PC-9 (cell line): ENCODE data around the gene PIK3CA. TPM values are rescaled to one million over a fixed set of nuclear protein-coding genes. Genes with fewer than 3 reads are reported as not detected.
A peak's percentile ranks its signal among the peaks of the same experiment; 100 is the strongest.

Experiments
- BruUV-seq: library from RNA; stranded (reverse); fragments of 400-500 nt; replicated peaks from 2 replicates; lab custom pipeline; 2021; lab: Mats Ljungman, UMichigan
- CTCF ChIA-PET: fragments of 300-600 bp; sonication (Branson Sonifier 250); formaldehyde crosslinking; loops from one replicate; lab custom pipeline; 2022; ENCODE audit warnings: antibody characterized with exemption; lab: Charles Lee
- POLR2A ChIA-PET: fragments of 300-600 bp; sonication (Branson Sonifier 250); formaldehyde crosslinking; loops from one replicate; lab custom pipeline; 2022; ENCODE audit warnings: antibody characterized with exemption; ENCODE audit not compliant: unreplicated experiment; lab: Charles Lee
- DNase-seq, 2 experiments: peaks; one replicate each; pipeline versions ENCODE4 v3.0.0 to v3.0.0-alpha.2; 2015 to 2022; ENCODE audit warnings: mixed read lengths in 1 of 2
- H2AFZ ChIP-seq: fragments of 200-600 bp; sonication (generic); 2 replicates; pipeline ENCODE4 v1.8.1; 2017; ENCODE audit warnings: antibody characterized with exemption
- H3F3A ChIP-seq: fragments of 200-600 bp; sonication (generic); 2 replicates; pipeline ENCODE4 v1.8.1; 2017; ENCODE audit warnings: antibody characterized with exemption, mild to moderate bottlenecking, low read depth; ENCODE audit not compliant: insufficient read depth
- H3K27ac ChIP-seq: fragments of 200-600 bp; sonication (generic); 2 replicates; pipeline ENCODE4 v1.6.1; 2016; ENCODE audit warnings: mixed run types
- H3K27me3 ChIP-seq: fragments of 200-600 bp; sonication (generic); 2 replicates; pipeline ENCODE4 v1.6.1; 2016; ENCODE audit warnings: low read depth, mixed run types; ENCODE audit not compliant: insufficient read depth
- H3K36me3 ChIP-seq: fragments of 200-600 bp; sonication (generic); 2 replicates; pipeline ENCODE4 v1.6.1; 2016; ENCODE audit warnings: low read depth, mixed run types
- H3K4me1 ChIP-seq: fragments of 200-600 bp; sonication (generic); replicated peaks from 2 replicates; pipeline ENCODE4 v1.6.1; 2016; ENCODE audit warnings: mixed run types; ENCODE audit not compliant: insufficient read depth
- H3K4me2 ChIP-seq: fragments of 200-600 bp; sonication (generic); 2 replicates; pipeline ENCODE4 v1.6.1; 2017; ENCODE audit warnings: mixed run types
- H3K4me3 ChIP-seq: fragments of 200-600 bp; sonication (generic); 2 replicates; pipeline ENCODE4 v1.6.1; 2016; ENCODE audit warnings: mixed run types
- H3K79me2 ChIP-seq: fragments of 200-600 bp; sonication (generic); 2 replicates; pipeline ENCODE4 v1.6.1; 2017; ENCODE audit warnings: low read depth, mixed run types
- H3K9me2 ChIP-seq: fragments of 200-600 bp; sonication (generic); 2 replicates; pipeline ENCODE4 v1.8.1; 2017; ENCODE audit warnings: mild to moderate bottlenecking; ENCODE audit not compliant: insufficient read depth
- H3K9me3 ChIP-seq: fragments of 200-600 bp; sonication (generic); 2 replicates; pipeline ENCODE4 v1.8.1; 2016; ENCODE audit warnings: low read depth; ENCODE audit not compliant: insufficient read depth
- H4K20me1 ChIP-seq: fragments of 200-600 bp; sonication (generic); 2 replicates; pipeline ENCODE4 v1.8.1; 2017; ENCODE audit not compliant: insufficient read depth
- EZH2 ChIP-seq: fragments of 200-600 bp; sonication (generic); IDR thresholded peaks from 2 replicates; pipeline ENCODE4 v1.8.0; 2017; ENCODE audit warnings: antibody characterized with exemption, low read depth
- intact Hi-C: fragments of 100-400 bp; cut with micrococcal nuclease; formaldehyde crosslinking; loops from one replicate; pipeline ENCODE4 v1.10.0; 2022; ENCODE audit not compliant: unreplicated experiment
- total RNA-seq: library from RNA; stranded (reverse); gene quantifications from 2 replicates; pipeline ENCODE4 v1.2.3, GENCODE V29; 2021
- TF ChIP-seq, protein P1 (sequence below): fragments of 200-600 bp; sonication (generic); conservative IDR thresholded peaks from 2 replicates; pipeline ENCODE4 v1.6.1; 2017; ENCODE audit warnings: mixed run types, antibody characterized with exemption, mild to moderate bottlenecking, moderate library complexity

Gene PIK3CA
- total RNA-seq, 1 experiment from 2014 or later = 39.9 TPM

DNA sequence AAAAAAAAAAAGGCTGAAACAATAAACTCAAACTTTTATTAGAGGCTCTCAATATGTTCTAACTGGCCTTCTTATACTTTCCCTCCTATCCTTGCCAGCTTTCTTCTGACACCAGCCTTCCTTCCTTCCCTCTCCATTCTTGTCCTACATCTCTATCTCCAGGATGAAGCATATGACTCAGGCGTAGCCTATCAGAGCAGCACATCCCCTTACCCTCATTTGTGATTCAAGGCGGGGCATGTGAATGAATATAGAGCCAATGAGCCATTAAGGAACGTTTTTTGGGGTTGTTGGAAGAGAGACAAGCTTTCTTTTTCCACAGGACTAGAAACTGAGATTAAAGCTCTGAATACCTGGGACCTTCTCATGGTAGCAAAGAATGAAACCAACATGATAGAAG is 127.8 kb downstream of the PIK3CA start:
- no peaks in the 10 kb centered on the region for H3F3A ChIP-seq

DNA sequence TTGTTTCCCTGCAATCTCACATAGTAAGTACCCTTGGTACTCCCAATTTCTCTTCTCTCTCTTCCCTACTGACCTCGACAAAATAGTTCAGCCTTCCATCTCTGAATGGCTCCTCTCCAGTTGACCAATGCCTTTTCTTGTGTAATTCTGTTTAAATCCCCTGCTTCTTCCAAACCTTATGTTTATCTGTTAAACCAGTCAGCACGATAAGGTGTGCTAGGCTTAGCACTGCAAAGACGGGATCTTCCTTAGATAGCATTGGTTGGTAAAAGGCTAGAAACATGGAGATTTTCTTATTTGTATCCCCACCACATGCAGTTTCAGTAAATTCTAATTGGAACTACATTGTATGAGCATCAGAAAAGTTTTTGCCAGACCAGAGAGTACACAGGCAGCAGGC is 128.6 kb downstream of the PIK3CA start:
- no peak overlapping the region for H2AFZ ChIP-seq
- no peaks in the 10 kb centered on the region for H3K4me1 ChIP-seq
- no peak overlapping the region for H3K27ac ChIP-seq
- TF ChIP-seq EZH2 = no peak
- ChIA-PET CTCF (no interaction called here), POLR2A (no interaction called here)
- H3K4me3 ChIP-seq = no peak overlapping the region
- no TSS peak for BruUV-seq
- H3K36me3 ChIP-seq = no peaks in the 10 kb centered on the region
- H3K4me2 ChIP-seq = no peak overlapping the region
- H3K9me2 ChIP-seq = no peaks in the 10 kb centered on the region
- H3K79me2 ChIP-seq = no peaks in the 10 kb centered on the region
- no peaks in the 10 kb centered on the region for H3F3A ChIP-seq
- H3K27me3 ChIP-seq = no peaks in the 10 kb centered on the region
- DNase-seq = no peak
- H3K9me3 ChIP-seq = no peaks in the 10 kb centered on the region
- intact Hi-C loops = no loop called here
- no peaks in the 10 kb centered on the region for H4K20me1 ChIP-seq

More for the DNA sequence above, 127.8 kb downstream of the PIK3CA start:
- ChIA-PET CTCF (interaction anchor here (0.7 kb wide), 1 partner anchor 174 kb away, joined by 12 read pairs; no protein-coding TSS in a partner anchor), POLR2A (no interaction called here)
- no peaks in the 10 kb centered on the region for H3K36me3 ChIP-seq
- H4K20me1 ChIP-seq = no peaks in the 10 kb centered on the region
- no peak overlapping the region for H3K27ac ChIP-seq
- H3K79me2 ChIP-seq = no peaks in the 10 kb centered on the region
- H3K4me3 ChIP-seq = no peak overlapping the region
- no peak overlapping the region for H3K4me2 ChIP-seq
- H3K9me2 ChIP-seq = no peaks in the 10 kb centered on the region
- intact Hi-C loops = no loop called here
- H3K4me1 ChIP-seq = no peaks in the 10 kb centered on the region
- H2AFZ ChIP-seq = peak overlapping the region; percentile 55
- no peak for DNase-seq
- no peaks in the 10 kb centered on the region for H3K27me3 ChIP-seq
- no TSS peak for BruUV-seq
- no peaks in the 10 kb centered on the region for H3K9me3 ChIP-seq
- TF ChIP-seq EZH2 = no peak
- TF ChIP-seq, protein P1, sequence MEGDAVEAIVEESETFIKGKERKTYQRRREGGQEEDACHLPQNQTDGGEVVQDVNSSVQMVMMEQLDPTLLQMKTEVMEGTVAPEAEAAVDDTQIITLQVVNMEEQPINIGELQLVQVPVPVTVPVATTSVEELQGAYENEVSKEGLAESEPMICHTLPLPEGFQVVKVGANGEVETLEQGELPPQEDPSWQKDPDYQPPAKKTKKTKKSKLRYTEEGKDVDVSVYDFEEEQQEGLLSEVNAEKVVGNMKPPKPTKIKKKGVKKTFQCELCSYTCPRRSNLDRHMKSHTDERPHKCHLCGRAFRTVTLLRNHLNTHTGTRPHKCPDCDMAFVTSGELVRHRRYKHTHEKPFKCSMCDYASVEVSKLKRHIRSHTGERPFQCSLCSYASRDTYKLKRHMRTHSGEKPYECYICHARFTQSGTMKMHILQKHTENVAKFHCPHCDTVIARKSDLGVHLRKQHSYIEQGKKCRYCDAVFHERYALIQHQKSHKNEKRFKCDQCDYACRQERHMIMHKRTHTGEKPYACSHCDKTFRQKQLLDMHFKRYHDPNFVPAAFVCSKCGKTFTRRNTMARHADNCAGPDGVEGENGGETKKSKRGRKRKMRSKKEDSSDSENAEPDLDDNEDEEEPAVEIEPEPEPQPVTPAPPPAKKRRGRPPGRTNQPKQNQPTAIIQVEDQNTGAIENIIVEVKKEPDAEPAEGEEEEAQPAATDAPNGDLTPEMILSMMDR = no peak

DNA sequence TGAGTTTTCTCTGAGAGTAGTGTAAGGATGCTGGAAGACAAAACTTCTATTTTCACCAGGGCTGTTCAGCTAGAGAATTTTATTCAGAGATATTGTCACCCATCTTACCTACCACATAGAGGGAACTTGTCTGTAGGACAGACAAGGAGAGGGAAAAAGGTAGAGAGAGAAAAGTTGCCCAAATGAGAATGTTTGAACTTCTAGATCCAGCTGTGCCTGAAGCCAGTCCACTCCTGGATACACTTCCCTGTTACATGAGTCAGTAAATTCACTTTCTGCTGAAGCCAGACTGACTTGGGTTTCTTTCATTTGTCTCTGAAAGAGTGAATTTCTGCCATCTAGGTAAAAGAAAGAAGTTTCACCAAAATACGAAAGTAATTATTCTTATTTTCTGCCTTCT is 130.0 kb downstream of the PIK3CA start:
- Histone ChIP-seq H4K20me1 (no peaks in the 10 kb centered on the region), H3K4me1 (no peaks in the 10 kb centered on the region), H2AFZ (no peak overlapping the region), H3K36me3 (no peaks in the 10 kb centered on the region), H3K4me2 (no peak overlapping the region), H3K79me2 (no peaks in the 10 kb centered on the region), H3K9me2 (no peaks in the 10 kb centered on the region), H3K4me3 (no peak overlapping the region), H3K9me3 (no peaks in the 10 kb centered on the region), H3K27ac (no peak overlapping the region), H3F3A (no peaks in the 10 kb centered on the region), H3K27me3 (no peaks in the 10 kb centered on the region)
- ChIA-PET CTCF (no interaction called here), POLR2A (no interaction called here)
- TF ChIP-seq, protein P1 = no peak
- no peak for TF ChIP-seq EZH2
- no TSS peak for BruUV-seq
- DNase-seq = no peak
- intact Hi-C loops = no loop called here
